HG02884 (cell line): ENCODE data around the gene DAAM1.

Source experiments
- ATAC-seq: cut with Tn5 transposase; IDR thresholded peaks from one replicate; pipeline ENCODE4 v1.9.1; 2021; ENCODE audit warnings: mild to moderate bottlenecking, moderate library complexity; ENCODE audit not compliant: unreplicated experiment

The DAAM1 gene

GRCh38 chr14:59188461-59189090, at the start of gene DAAM1:
TSS of gene DAAM1 (plus strand) at chr14:59188667. CDS start at chr14:59263478, 74,811 bp downstream.
- ATAC-seq = peak; percentile 87

- ATAC-seq = no peak
These were observed 49.1 kb upstream of the DAAM1 start for GRCh38 chr14:59139324-59139723.

GRCh38 chr14:59140106-59140843, 48.2 kb upstream of the DAAM1 start:
- no peak for ATAC-seq

GRCh38 chr14:59146484-59146883, 42.0 kb upstream of the DAAM1 start:
- no peak for ATAC-seq

GRCh38 chr14:59147007-59147406, 41.5 kb upstream of the DAAM1 start:
- ATAC-seq = no peak

- peak; percentile 63 for ATAC-seq
These were observed 40.0 kb upstream of the DAAM1 start for GRCh38 chr14:59148334-59148900.

- ATAC-seq = no peak
These were observed 37.5 kb upstream of the DAAM1 start for GRCh38 chr14:59150990-59151389.

GRCh38 chr14:59154373-59154772, 34.1 kb upstream of the DAAM1 start:
- ATAC-seq = no peak

GRCh38 chr14:59155886-59156285, 32.6 kb upstream of the DAAM1 start:
- ATAC-seq = no peak

GRCh38 chr14:59159169-59159568, 29.3 kb upstream of the DAAM1 start:
- no peak for ATAC-seq

- ATAC-seq = no peak
These were observed 28.0 kb upstream of the DAAM1 start for GRCh38 chr14:59160506-59160905.

GRCh38 chr14:59161561-59162175, 26.8 kb upstream of the DAAM1 start:
- ATAC-seq = no peak

GRCh38 chr14:59166258-59166657, 22.2 kb upstream of the DAAM1 start:
- no peak for ATAC-seq

- peak; percentile 95 for ATAC-seq
These were observed 13.1 kb upstream of the DAAM1 start for GRCh38 chr14:59175404-59175803.

- no peak for ATAC-seq
These were observed 11.7 kb upstream of the DAAM1 start for GRCh38 chr14:59176765-59177164.

- ATAC-seq = no peak
These were observed 11.2 kb upstream of the DAAM1 start for GRCh38 chr14:59177262-59177661.

- no peak for ATAC-seq
These were observed 6.7 kb upstream of the DAAM1 start for GRCh38 chr14:59181791-59182190.

- ATAC-seq = no peak
These were observed 5.8 kb upstream of the DAAM1 start for GRCh38 chr14:59182641-59183040.

GRCh38 chr14:59183150-59183549, 5.3 kb upstream of the DAAM1 start:
- ATAC-seq = no peak

GRCh38 chr14:59184396-59184795, 4.1 kb upstream of the DAAM1 start:
- no peak for ATAC-seq

GRCh38 chr14:59185676-59186075, 2.8 kb upstream of the DAAM1 start:
- no peak for ATAC-seq

GRCh38 chr14:59186306-59186705, 2.2 kb upstream of the DAAM1 start:
- ATAC-seq = no peak
